Activated CD4-positive, alpha-beta T cell treated with anti-CD3 and anti-CD28 coated beads, Interleukin-2, Interleukin-4, amounts not matched to agents 100 ng/mL and 50 ng/mL, durations not matched to agents 16 hours and 8 hours (primary cell): Measurements from ENCODE around the gene EYA4.

ENCODE experiments used
- DNase-seq: peaks from one replicate; pipeline ENCODE4 v3.0.0-alpha.2; 2020; ENCODE audit warnings: low spot score

EYA4 gene

DNA sequence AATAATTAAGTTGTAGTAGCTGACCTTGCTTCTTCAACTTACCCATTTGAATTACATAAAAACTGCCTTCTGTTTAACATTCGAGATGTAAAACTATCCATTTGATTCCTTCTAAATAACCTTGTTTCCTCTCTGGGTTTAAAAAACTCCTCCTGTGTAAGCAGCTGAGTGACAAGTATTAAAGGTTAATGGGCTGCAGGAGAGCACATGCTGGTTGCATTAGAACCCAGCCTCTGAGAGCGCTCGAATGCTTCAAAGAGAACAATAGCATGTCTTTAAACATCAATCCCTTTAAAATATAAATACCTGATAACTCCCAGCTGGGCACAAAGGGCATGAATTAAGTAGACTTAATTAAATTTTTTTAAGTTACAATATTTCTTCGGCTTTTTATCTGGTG is 215.8 kb downstream of the EYA4 start:
- no peak for DNase-seq

DNA sequence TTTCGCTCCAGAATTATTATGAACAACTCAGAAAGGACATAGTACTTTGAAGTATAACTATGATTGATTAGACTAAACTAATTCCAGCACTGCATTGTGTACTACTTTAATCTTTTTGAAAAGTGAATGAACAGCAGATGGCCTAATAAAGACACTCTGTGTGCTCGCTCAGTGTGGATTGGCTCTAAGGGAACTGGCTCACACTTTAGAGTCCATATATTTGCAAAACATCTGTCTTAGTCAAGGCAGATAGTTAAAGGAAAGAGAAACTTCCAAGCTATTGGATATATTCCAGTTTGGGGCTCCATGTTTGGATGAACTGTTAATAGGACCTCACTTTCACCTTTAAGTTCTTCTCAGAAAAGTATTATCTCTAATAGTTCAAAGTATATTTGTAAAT is 218.9 kb downstream of the EYA4 start:
- DNase-seq: no peak

DNA sequence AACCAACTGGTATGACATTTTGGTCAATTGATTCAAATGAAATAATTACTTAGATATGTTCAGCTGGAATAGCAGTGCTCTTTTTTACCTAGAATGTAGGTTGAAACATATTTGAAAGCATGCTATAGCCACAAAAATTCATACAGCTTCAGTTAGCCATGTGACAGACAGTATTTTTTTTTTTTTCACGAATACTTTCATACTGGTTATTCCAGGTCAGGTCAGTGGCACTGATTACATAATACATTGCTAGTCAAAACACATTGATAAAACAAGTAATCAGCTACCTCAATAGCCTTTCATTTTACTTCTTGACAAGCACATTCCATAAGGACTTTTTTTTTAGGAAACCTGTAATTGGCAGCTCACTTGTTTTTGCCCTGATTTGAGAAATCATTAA is 222.6 kb downstream of the EYA4 start:
- no peak for DNase-seq

DNA sequence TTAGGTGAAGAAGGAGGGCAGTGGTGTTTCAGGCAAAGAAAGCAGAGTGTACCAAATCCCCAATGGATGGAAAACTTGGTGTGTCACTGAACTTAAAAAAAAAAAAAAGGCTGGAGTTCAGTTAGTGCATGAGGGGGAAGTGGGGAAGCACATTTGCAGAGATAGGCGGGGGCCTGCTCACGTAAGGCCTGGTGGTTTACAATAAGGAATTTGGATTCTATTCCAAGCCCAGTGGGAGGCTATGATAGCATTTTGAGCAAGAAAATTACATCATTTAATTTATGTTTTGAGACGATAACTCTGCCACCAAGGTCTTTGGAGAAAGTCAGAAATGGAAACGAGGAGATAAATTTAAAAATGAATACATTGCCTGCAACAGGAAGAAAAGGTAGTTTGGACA is 225.5 kb downstream of the EYA4 start:
- DNase-seq: no peak

DNA sequence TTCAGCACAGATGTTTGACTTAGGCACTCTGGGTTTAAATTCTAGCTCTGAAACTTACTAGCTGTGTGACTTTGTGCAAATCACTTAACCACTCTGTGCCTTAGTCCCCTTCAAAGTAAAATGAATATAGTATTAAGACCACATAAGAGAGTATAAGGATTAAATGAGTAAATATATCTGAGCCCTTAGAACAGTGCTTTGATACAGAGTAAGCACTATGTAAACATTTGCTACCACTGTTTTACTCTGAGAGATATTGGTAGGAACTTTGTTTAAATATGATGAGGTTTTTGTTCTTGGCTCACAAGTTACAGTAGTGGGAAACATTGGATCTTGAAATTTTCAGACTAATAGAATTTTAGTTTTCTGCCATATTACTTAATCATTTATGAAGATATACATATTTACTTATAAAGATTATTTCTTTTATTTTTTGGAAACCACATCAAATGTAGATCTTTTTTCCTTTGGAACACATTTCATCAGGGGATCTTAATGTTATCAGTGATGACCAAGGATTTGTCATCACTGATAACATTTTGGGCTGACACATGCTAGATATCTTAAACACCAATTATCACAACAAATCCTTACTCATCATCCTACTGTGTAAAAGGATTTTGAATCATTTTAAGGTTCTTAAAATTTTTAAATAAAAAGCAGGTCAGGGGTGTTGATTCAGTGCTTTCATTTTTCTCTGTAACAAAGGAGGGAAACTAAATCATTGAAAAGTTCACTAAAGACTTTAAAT is 226.2 kb downstream of the EYA4 start:
- DNase-seq: no peak

DNA sequence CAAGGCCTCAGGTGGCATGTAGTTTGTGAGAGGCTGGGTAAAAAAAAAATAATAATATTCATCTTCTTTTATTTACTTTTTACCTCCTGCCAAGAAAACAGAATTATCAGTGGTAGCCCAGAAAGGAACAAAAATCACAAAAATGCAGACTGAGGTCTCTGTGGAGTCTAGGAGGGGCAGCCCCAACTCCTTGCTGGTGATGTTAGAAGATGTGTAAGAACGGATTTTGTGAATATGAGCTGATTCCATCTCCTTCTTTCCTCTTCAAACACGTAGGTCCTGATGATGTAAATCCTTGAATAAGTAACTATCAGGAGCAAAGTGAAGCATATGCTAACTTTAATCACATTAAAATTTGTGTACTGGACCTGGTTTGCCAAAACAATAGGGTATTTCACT is 226.8 kb downstream of the EYA4 start:
- DNase-seq: no peak

DNA sequence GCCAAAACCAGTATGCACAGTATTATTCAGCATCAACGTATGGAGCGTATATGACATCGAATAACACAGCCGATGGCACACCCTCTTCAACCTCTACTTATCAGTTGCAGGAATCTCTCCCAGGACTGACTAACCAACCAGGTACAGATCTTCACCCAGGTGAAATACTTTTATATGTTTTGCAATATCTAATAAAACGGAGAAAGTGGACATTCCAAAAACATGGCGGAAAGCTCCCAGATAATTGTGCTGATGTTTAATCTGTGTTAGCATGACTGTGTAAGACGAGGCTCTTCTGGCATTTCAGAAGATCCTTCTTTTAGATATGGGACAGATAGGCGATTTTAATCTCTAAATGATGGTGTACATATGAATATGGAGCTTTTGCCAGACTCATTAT is 227.4 kb downstream of the EYA4 start:
- DNase-seq: no peak

DNA sequence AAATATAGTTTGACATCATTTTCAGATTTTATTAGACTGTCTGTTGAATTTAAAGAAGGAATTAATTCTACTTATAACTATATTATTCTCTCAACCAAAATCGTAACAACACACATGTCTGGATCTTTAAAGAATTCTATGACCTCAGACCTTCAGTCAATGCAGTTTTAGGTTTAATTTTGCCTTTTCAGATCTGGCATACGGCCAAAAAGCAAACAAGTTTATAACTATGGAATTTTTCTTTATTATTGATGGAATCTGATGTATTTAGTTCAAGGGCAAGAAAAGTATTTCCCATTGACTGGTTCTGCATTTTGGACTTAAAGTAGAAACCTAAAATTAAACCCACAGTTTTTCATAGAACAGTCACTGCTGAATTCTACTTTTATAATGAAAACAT is 233.4 kb downstream of the EYA4 start:
- no peak for DNase-seq

DNA sequence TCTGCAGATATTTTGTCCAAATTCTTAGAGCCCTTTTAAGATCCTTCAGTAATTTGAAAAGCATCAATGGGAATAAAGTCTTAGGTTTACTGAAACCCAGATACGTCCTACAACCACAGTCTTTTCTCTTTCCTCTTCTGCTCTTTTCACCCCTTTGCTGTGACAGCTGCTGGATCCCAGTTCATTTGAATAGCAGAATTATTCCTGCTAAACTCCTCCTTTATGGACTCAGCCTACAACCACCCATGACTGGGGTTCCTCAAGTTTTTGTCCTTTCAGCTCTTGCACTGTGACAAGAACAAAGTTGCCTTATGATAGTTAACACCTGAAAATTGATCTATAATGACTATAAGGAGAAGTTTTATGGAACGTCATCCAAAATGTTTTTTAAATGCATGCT is 237.5 kb downstream of the EYA4 start:
- no peak for DNase-seq

DNA sequence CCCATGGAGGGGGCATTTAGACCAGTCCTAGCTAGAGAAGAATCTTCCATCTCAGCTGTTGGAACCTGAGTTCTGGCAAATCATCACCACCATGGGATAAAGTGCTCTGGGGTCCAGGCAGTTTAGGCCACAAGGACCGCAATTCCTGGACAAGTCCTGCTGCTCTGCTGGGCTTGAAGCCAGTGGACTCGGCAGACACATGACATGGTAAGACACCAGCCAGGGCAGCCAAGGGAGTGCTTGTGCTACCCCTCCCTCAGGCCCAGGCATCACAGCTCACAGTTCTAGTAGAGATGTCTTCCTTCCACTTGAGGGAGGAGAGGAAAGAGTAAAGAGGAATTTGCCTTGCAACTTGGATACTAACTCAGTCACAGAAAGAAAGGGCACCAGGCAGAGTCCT is 246.0 kb downstream of the EYA4 start:
- DNase-seq: no peak

DNA sequence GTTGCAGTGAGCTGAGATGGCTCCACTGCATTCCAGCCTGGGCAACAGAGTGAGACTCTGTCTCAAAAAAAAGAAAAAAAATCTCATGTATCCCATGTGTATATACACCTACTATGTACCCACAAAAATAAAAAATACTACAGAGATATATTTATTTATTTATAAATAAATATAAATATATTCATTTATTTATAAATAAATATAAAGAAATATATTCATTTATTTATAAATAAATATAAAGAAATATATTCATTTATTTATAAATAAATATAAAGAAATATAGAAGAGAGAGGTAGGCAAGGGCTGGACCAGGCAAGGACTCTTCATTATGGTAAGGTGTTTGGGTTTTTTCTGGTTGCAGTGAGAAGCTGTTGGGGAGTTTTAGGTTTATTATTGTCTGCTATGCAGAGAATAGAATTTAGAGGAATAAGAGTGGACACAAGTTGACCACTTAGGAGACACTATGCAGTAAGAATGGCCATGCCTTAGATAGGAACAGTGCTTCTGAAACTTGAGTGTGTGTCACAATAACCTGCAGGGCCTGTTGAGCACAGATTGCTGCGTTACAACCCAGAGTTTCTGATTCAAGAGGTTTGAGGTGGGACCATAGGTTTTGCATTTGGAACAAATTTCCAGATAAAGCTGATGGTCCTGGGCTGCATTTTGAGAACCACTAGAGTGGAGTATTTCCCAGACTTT is 254.2 kb downstream of the EYA4 start:
- DNase-seq: no peak

DNA sequence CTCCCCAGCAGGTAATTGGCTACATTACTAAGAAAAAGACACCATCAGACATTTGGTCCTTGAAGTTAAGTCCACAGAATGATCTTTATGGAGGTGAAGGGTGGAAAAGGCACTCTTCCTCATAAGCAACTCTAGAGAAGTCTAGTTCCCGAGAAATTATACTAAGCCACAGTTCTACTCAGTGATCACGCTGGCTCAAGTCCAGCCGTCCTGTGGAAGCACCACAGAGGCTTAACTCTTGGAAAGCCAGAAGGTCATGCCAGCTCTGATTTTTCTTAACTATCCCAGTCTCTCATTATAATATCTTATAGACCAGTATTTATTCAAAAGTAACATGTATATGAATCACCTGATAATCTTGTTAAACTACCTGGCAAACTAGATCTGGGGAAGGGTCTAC is 258.5 kb downstream of the EYA4 start:
- no peak for DNase-seq

DNA sequence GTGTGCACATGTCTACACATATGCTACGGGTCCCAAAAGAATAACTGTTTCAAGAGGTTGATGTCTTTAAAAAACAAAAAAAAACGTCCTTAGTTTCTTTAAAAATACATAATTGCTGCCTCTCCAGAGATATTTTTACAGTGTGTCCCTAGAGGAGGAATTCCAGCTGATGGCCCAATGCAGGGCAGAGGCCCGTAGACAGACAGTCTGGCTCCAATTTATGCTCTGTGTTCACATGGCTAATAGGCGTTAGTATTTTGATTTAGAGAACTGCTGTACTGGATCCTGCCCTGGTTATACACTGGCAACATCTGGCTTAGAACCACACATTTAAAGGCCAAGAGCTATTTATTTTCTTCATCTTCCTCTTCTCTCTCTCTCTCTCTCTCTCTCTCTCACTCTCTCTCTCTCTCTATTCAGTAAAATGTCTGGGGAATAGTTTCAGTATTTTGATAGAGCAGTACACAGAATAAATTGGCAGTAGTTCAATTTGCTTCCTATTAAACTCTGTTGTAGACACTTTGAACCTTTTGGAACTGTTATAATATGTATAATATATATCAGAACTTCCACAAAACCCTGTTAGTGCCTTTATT is 260.6 kb downstream of the EYA4 start:
- no peak for DNase-seq

DNA sequence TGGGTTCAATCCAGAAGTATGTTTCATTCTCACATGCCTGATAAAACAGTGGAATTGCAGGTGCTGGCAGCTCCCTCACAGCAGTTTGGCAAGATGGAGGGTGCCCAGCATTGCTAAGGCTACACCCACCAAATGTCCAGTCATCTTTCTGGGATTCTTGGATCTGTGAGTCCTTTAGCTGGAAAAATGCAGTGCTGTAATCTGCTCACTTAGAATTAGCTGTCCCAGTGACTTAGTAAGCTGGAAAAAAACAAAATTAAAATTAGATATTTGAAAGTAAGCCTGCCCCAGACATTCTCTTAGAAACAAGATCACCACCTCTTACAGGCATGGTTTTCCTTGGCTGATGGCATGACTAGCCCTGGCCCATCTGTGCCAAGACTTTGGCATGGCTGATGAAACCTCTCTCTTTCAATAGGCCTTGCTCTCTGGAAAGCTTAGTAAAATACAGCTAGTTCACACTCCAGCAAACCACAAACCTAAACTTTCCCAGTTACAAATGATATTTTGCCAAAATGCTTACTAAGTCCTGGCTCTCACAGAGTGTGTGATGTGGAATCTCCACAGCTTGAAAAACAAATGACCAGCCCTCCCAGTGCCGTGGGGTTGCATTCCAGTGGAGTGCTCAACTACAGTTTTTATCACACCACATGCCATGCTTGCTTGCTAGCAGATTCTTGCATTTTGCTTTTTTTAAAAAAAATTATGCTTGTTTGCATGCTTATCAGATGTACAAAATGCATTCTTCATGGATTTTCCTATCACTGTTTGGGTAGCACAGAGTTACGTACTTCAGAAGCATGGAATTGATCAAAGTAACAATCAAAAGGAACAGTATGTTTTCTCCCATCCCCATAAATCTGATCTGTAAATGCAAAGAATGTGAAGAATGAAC is 261.5 kb downstream of the EYA4 start:
- no peak for DNase-seq

DNA sequence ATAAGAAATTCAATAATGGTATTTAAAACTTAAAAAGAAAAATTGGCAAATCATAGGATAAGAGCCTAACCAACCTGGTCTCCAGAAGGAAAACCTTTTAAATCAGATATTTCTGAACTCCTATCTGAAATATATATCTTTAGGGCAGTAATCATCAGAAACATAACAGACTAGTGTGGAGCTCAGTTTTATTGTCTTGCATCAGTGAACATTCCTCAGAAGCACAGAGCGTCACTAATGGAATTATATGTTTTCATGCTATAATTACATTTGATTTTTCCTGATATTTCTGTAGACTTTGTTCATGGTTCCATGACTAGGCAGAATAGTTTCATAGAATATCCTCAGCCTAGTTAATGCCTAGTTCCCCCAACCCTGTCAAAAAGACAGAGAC is 262.2 kb downstream of the EYA4 start:
- DNase-seq: no peak

DNA sequence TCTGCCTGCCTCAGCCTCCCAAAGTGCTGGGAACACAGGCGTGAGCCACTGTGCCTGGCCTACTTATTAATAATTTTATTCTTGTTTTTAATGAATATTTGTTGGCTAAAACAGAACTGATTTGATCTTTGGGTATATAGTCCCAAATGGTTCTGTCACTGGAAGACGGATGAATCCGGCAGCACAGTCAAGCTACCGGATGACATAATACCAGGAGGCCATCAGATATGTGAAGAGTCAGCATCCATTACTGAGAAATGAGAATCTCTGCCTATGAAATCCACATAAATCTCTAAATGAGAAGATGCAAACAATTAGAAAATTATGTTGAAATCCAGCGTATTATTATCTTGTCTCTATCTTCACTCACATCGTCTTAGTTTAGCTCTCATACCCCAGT is 263.0 kb downstream of the EYA4 start:
- no peak for DNase-seq

DNA sequence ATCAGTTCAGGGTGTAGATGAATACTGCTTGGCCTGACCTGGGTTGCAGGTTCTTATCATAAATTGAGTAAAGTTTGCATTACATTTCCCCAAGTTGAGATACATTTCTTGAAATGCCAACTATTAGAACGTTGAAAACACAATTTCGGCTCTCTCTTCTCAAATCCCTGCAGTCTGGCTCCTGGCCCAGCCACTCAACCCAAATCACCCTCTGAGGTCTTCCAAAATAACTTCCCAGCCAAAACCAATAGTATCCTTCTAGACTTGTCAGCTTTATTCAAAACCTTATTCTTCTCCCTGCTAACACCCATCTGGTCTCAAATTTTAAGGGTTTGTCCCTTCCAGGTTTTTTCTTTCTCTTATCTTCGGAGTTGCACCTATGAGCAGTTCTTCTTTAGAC is 263.6 kb downstream of the EYA4 start:
- no peak for DNase-seq

DNA sequence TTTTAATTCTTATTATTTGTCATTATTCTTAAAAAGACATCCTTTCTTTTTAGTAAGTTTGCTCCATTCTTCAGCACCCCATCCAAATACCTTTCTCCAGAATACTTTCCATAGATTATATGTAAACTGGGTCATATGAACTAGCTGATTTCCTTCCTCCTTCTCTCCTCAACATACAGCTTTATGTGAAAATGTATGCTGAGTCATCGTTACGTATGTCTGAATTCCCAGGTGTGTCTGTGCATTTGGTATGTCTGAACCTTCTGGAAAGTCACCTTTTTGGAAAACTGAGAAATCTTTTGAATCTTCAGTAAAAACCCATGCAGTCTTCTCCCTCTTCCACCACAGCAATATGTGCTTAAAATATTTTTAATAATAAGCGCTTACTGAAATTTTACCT is 264.5 kb downstream of the EYA4 start:
- no peak for DNase-seq

DNA sequence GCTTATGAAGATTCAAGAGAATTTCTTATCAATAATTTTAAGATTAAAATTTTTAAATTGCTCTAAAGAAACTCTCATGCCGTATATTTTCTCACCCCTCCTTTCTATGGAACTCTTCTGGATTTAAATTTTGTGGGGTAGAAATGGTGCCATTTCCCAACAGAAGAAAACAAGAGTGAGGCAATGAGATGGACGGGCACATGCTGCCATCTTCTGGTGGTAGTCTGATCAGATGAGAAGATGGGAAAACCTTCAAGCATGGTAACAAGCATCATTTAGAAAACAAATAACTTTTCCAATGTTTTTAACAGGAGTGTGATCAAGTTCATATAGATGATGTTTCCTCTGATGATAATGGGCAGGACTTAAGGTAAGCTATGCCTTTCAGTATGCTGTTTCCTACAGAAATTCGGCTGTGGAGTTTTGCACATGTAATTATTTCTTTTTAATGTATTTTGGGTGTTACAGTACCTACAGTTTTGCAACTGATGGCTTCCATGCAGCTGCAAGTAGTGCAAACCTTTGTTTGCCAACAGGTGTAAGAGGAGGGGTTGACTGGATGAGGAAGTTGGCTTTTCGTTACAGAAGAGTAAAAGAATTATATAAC is 271.4 kb downstream of the EYA4 start:
- DNase-seq: peak; percentile 25

DNA sequence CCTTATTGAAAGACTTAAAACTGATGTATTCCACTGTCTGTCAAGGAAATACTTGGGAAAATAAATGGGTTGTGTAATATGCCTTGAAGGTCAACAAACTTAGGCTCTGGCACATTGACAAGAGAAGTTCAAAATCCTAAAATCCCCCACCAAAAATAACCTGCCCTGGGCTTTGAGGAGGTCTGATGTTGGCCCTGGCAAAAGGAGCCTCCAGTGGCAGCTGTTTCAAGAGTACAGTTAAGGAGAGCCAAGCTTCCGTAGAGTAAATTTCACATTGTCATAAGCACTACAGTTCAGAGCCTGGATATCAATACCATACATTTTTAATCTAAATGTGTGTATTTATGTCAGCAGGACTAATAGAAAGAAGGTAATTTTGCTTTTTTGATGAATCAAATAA is 282.7 kb downstream of the EYA4 start:
- no peak for DNase-seq

DNA sequence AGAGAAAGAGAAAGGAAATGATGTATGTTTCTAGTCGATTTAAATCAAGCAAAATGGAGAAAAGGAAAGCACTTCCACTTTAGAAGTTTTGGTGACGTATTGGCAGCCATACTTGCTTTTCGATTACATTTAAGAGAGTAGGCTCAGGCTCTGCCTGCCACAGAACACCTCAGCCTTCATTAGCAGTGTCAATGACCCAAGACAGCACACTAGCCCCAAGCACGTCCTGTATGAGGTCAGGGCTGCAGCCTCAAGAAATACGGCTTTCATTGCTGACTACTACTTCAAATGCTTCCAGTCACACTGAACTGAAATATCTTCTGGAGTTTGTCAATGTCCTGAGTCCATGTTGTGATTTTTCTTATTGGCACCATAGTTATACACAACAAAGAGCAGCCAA is 285.3 kb downstream of the EYA4 start:
- no peak for DNase-seq

DNA sequence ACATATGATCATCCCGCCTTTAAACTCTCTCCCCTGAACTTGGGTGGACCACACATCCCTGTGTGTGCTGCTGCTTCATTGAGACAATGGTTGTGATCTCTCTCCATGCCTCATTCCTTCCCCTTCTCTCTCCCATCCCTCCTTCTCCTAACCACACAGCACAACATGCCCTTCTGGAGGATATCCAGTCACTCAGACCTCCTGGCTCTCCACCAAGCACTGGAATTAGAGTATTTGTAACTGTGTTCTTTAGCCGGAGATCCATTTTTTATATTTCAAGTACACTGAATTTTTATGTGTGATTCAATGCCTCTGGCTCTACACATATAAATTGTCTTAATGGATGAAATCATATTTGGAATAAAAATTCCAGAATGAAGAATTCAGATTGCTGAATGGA is 287.4 kb downstream of the EYA4 start:
- DNase-seq: no peak
